Lung (tissue), 13 donors: Measurements from ENCODE around the gene PALLD. TPM values are rescaled to one million over a fixed set of nuclear protein-coding genes. Genes with fewer than 3 reads are reported as not detected.

Experiments
- ATAC-seq: fragments of 200-7000 bp; cut with Tn5 transposase; one replicate; pipeline ENCODE4 v1.9.1; 2020; ENCODE audit warnings: moderate number of reproducible peaks; ENCODE audit not compliant: insufficient read depth, low FRiP score
- DNase-seq, 3 donors: peaks; one replicate each; pipeline ENCODE4 v3.0.0-alpha.2; 2013 to 2017
- H3K27ac ChIP-seq, 2 donors: one replicate each; pipeline ENCODE4 v1.5.1; 2013; ENCODE audit warnings: mild to moderate bottlenecking in 2 of 2, moderate library complexity in 2 of 2, control low read depth in 1 of 2, inconsistent platforms in 1 of 2, low read depth in 1 of 2, low read length in 1 of 2
- H3K27me3 ChIP-seq, 3 donors: one replicate each; pipeline ENCODE4 v1.5.1; 2013; ENCODE audit warnings: low read length in 2 of 3; ENCODE audit not compliant: control insufficient read depth in 3 of 3, insufficient read depth in 3 of 3
- H3K36me3 ChIP-seq, 4 donors: one replicate each; pipeline ENCODE4 v1.5.1; 2013; ENCODE audit warnings: low read length in 4 of 4, mild to moderate bottlenecking in 1 of 4, moderate library complexity in 1 of 4; ENCODE audit not compliant: control insufficient read depth in 4 of 4, insufficient read depth in 4 of 4
- H3K4me1 ChIP-seq, 5 donors: one replicate each; pipeline ENCODE4 v1.5.1; 2013; ENCODE audit warnings: low read length in 5 of 5, mild to moderate bottlenecking in 2 of 5, moderate library complexity in 1 of 5; ENCODE audit not compliant: control insufficient read depth in 5 of 5, insufficient read depth in 5 of 5
- H3K4me3 ChIP-seq: one replicate; pipeline ENCODE4 v1.5.1; 2013; ENCODE audit warnings: mild to moderate bottlenecking, control low read depth, moderate library complexity
- H3K9ac ChIP-seq, 2 donors: one replicate each; pipeline ENCODE4 v1.5.1; 2013; ENCODE audit warnings: low read length in 2 of 2, control low read depth in 1 of 2; ENCODE audit not compliant: insufficient read depth in 1 of 2
- H3K9me3 ChIP-seq, 4 donors: one replicate each; pipeline ENCODE4 v1.5.1; 2013; ENCODE audit warnings: low read length in 3 of 4, mild to moderate bottlenecking in 1 of 4, moderate library complexity in 1 of 4; ENCODE audit not compliant: control insufficient read depth in 4 of 4, insufficient read depth in 3 of 4
- WGBS, 2 donors: extraction: QIAGEN DNeasy Blood & Tissue Kit; methylation state at CpG; one replicate each; pipeline ENCODE4 v1.1.7; 2013; 5-methylcytosine and 5-hydroxymethylcytosine counted together
- polyA plus RNA-seq, 2 donors: library from polyadenylated mRNA; stranded (reverse); fragments of 200-250 nt; gene quantifications; one replicate each; pipeline ENCODE4 v1.2.1, GENCODE V29; 2013
- small RNA-seq: library from RNA; depleted of rRNA; stranded (forward); fragments of <200 nt; gene quantifications from one replicate; pipeline ENCODE3, GENCODE V24; 2014; ENCODE audit warnings: low replicate concordance
- total RNA-seq, 2 donors: library from RNA; depleted of rRNA in 1 of 2; stranded (reverse); fragments of >200 nt in 1 of 2; gene quantifications; one replicate each; pipeline ENCODE4 v1.2.1, GENCODE V29; 2014 to 2021
- TF ChIP-seq, protein P1 (sequence below): IDR thresholded peaks from 2 replicates; pipeline ENCODE4 v1.5.1; 2012; ENCODE audit warnings: mild to moderate bottlenecking; ENCODE audit errors: control extremely low read depth, extremely low read depth
- donor health status: control.
- donor health status: control.
- donor health status: Bipolar disorder and iron deficiency.
- donor health status: healthy.
- donor health status: DM: yes; HTN: yes; CAD: no.

The PALLD gene
- total and polyA plus RNA-seq, 4 donors = 20.7 to 139 (median 63.0) TPM

GRCh38 chr4:168972596-168972995 is 475.7 kb downstream of the PALLD start:
- Histone ChIP-seq H3K4me1 (no peaks in the 10 kb centered on the region), H3K9me3 (peaks cover 0 to 7% (median 2%) of the 10 kb centered on the region in 4 donors), H3K36me3 (peaks cover 11 to 20% (median 15%) of the 10 kb centered on the region in 4 donors), H3K9ac (no peak overlapping the region), H3K27me3 (no peaks in the 10 kb centered on the region), H3K27ac (no peak overlapping the region), H3K4me3 (no peak overlapping the region)
- no peak for DNase-seq
- no peak for ATAC-seq
- TF ChIP-seq, protein P1, sequence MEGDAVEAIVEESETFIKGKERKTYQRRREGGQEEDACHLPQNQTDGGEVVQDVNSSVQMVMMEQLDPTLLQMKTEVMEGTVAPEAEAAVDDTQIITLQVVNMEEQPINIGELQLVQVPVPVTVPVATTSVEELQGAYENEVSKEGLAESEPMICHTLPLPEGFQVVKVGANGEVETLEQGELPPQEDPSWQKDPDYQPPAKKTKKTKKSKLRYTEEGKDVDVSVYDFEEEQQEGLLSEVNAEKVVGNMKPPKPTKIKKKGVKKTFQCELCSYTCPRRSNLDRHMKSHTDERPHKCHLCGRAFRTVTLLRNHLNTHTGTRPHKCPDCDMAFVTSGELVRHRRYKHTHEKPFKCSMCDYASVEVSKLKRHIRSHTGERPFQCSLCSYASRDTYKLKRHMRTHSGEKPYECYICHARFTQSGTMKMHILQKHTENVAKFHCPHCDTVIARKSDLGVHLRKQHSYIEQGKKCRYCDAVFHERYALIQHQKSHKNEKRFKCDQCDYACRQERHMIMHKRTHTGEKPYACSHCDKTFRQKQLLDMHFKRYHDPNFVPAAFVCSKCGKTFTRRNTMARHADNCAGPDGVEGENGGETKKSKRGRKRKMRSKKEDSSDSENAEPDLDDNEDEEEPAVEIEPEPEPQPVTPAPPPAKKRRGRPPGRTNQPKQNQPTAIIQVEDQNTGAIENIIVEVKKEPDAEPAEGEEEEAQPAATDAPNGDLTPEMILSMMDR = no peak
- WGBS, 2 donors = 92 to 95% methylated on average over 4 of the region's 4 CpGs

Small RNA genes lying within 50 kb of the gene (small RNA-seq; reads per million reads assigned to genes)
- gene RF00432 = not detected
- not detected for gene RNU6-1336P
- not detected for gene RNU6-853P

Other genes with a start within 250 kb of the PALLD start
- 10 to 100 TPM; 15.1 to 47.0 TPM for gene DDX60, start 178.3 kb upstream of the PALLD start, total RNA-seq
- gene DDX60, start 178.3 kb upstream of the PALLD start, polyA plus RNA-seq = 10 to 100 TPM in 1 of 2 donors, 1 to 10 TPM in 1; 2.6 to 14.2 TPM
- gene DDX60L, start 16.6 kb upstream of the PALLD start, total RNA-seq = 10 to 100 TPM; 28.0 to 32.2 TPM
- gene DDX60L, start 16.6 kb upstream of the PALLD start, polyA plus RNA-seq = 10 to 100 TPM; 16.1 to 30.7 TPM